Esophagus muscularis mucosa (tissue), 4 donors: ENCODE measurements around the gene OGFOD2. TPM values are rescaled to one million over a fixed set of nuclear protein-coding genes. Genes with fewer than 3 reads are reported as not detected.

Experiments used
- DNase-seq: peaks from one replicate; pipeline ENCODE4 v3.0.0-alpha.2; 2017; ENCODE audit errors: extremely low spot score
- H3K27ac ChIP-seq, 4 donors: fragments of 200-600 bp; sonication (generic); replicated peaks in 1 of 4; 1 replicate in 3 of 4; 2 replicates in 1 of 4; pipeline ENCODE4 v1.5.1; 2016 to 2019; ENCODE audit warnings: mild to moderate bottlenecking in 1 of 4
- H3K27me3 ChIP-seq, 4 donors: fragments of 200-600 bp; sonication (generic); one replicate each; pipeline versions ENCODE4 v1.5.1 to v1.6.0; 2016 to 2019
- H3K36me3 ChIP-seq, 4 donors: fragments of 200-600 bp; sonication (generic); one replicate each; pipeline ENCODE4 v1.5.1; 2016 to 2019
- H3K4me1 ChIP-seq, 4 donors: fragments of 200-600 bp; sonication (generic); one replicate each; pipeline ENCODE4 v1.5.1; 2016 to 2019
- H3K4me3 ChIP-seq, 4 donors: fragments of 200-600 bp; sonication (generic); 1 replicate in 2 of 4; 2 replicates in 2 of 4; pipeline ENCODE4 v1.5.1; 2016 to 2019; ENCODE audit warnings: mild to moderate bottlenecking in 4 of 4, moderate library complexity in 1 of 4
- H3K9me3 ChIP-seq, 4 donors: fragments of 200-600 bp; sonication (generic); 1 replicate in 3 of 4; 2 replicates in 1 of 4; pipeline ENCODE4 v1.5.1; 2016 to 2019
- CTCF ChIP-seq, 3 experiments: fragments of 200-600 bp in 2 of 3; fragments of 450-650 bp in 1 of 3; sonication (generic) in 2 of 3; IDR thresholded peaks; one replicate each; pipeline ENCODE4 v1.5.1; 2017 to 2019; ENCODE audit warnings: antibody characterized with exemption in 3 of 3, mild to moderate bottlenecking in 2 of 3, moderate library complexity in 1 of 3
- EP300 ChIP-seq: sonication (generic); formaldehyde crosslinking; IDR thresholded peaks from one replicate; pipeline ENCODE4 v1.6.1; 2017; ENCODE audit warnings: antibody characterized with exemption
- POLR2A ChIP-seq: fragments of 450-650 bp; IDR thresholded peaks from one replicate; pipeline ENCODE4 v1.6.1; 2017; ENCODE audit warnings: antibody characterized with exemption, moderate library complexity, mild to moderate bottlenecking, low read depth
- POLR2AphosphoS5 ChIP-seq, 2 donors: sonication (generic); formaldehyde crosslinking; IDR thresholded peaks; one replicate each; pipeline ENCODE4 v1.6.1; 2017; ENCODE audit warnings: antibody characterized with exemption in 2 of 2
- WGBS: methylation state at CpG from one replicate; pipeline ENCODE4 v1.1.5; 2018; 5-methylcytosine and 5-hydroxymethylcytosine counted together
- intact Hi-C: fragments of 100-400 bp; cut with DNase I; formaldehyde crosslinking; loops from one replicate; pipeline ENCODE4 v1.15.1; 2023
- total RNA-seq, 4 donors: library from RNA; depleted of rRNA; stranded (reverse); fragments of >200 nt; gene quantifications; one replicate each; pipeline versions ENCODE4 v1.1.0 to v1.2.1, GENCODE V29; 2016

The OGFOD2 gene
- total RNA-seq, 4 donors from 2014 or later = 5.6 to 15.3 (median 8.6) TPM

- no peak for TF ChIP-seq CTCF (IDR thresholded peaks at IDR 0.05)
- TF ChIP-seq POLR2AphosphoS5 (IDR thresholded peaks at IDR 0.05) = no peak
- TF ChIP-seq EP300 = no peak
- no peak for TF ChIP-seq POLR2A
- Histone ChIP-seq H3K9me3 (no peaks in the 10 kb centered on the region), H3K4me1 (peaks cover 16 to 23% (median 21%) of the 10 kb centered on the region in 4 donors), H3K36me3 (peaks cover 14 to 92% (median 73%) of the 10 kb centered on the region in 4 donors), H3K27me3 (no peaks in the 10 kb centered on the region), H3K27ac (no peak overlapping the region), H3K4me3 (no peak overlapping the region)
- no peak for DNase-seq
- 85% methylated on average over 14 of the region's 21 CpGs for WGBS
- intact Hi-C loops = no loop called here
Measured at GRCh38 chr12:122988612-122989212, 13.7 kb downstream of the OGFOD2 start.

DNA sequence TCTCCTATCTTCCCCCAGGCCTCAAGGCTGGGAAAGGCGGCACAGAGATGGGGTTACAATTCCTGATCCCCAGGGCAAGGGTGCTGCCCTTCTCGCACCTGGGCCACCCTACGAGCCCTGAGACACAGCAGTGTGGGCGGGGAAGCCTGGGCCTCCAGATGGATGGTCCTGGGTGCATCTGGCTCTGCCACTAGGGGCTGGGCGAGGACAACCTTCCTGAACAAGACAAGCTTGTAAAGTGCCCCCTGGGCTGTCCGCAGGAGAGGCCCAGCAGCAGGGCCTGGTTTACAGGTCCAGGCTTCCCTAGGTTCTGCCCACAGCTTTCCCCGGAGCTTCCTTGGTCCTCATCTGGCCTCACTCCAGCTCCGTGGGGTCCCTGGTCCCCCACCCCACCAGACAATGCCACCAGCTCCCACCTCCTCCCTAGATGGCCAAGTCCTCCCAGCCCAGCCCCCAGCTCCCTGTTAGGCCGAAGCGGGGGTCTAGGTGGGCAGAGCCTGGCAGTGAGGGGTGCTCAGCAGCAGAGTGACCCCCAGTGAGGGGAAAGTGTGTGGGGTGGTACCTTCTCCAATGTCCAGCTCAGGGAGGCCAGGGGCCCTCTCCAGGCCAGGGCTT, 14.3 kb downstream of the OGFOD2 start:
- H3K27ac ChIP-seq = no peak overlapping the region
- no peaks in the 10 kb centered on the region for H3K9me3 ChIP-seq
- 83% methylated on average over 8 of the region's 10 CpGs for WGBS
- H3K27me3 ChIP-seq = no peaks in the 10 kb centered on the region
- TF ChIP-seq POLR2A = no peak
- TF ChIP-seq EP300 = no peak
- TF ChIP-seq CTCF (IDR thresholded peaks at IDR 0.05) = no peak
- no peak for TF ChIP-seq POLR2AphosphoS5 (IDR thresholded peaks at IDR 0.05)
- peaks cover 14 to 97% (median 75%) of the 10 kb centered on the region in 4 donors for H3K36me3 ChIP-seq
- no peak overlapping the region for H3K4me3 ChIP-seq
- intact Hi-C loops = no loop called here
- no peak for DNase-seq
- peaks cover 10 to 17% (median 15%) of the 10 kb centered on the region in 4 donors for H3K4me1 ChIP-seq

DNA sequence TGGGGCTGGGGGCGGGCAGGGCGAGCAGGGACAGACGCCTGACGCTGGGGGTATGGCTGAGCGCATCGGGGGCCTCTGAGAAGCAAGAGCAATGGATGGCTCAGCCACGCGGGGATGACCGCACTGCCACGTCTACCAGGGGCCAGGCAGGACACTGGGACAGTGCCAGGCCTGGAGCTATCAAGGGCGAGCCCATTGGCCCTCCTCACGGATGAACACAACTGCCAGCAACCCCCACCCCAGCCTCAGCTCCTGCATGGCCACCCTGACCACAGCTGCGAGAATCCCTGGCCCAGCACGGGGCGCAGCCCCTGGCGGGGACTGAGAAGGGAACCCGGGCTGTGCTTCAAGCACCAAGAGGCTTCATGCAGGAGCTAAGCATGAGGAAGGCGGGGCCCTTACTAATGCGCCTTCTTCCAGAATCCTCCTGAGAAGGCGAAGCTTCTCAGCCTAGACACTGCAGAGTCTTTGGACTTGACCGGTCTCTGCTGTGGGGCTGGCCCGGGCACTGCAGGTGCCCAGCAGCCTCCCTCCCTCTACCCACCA, 14.9 kb downstream of the OGFOD2 start:
- no peak overlapping the region for H3K4me3 ChIP-seq
- no peak for TF ChIP-seq EP300
- no peak for TF ChIP-seq CTCF (IDR thresholded peaks at IDR 0.05)
- TF ChIP-seq POLR2A = no peak
- TF ChIP-seq POLR2AphosphoS5 (IDR thresholded peaks at IDR 0.05) = no peak
- peaks cover 14 to 97% (median 81%) of the 10 kb centered on the region in 4 donors for H3K36me3 ChIP-seq
- no peak for DNase-seq
- H3K4me1 ChIP-seq = peaks cover 4 to 12% (median 10%) of the 10 kb centered on the region in 4 donors
- no peaks in the 10 kb centered on the region for H3K27me3 ChIP-seq
- intact Hi-C loops = no loop called here
- H3K9me3 ChIP-seq = no peaks in the 10 kb centered on the region
- no peak overlapping the region for H3K27ac ChIP-seq
- 89% methylated on average over 21 of the region's 22 CpGs for WGBS

DNA sequence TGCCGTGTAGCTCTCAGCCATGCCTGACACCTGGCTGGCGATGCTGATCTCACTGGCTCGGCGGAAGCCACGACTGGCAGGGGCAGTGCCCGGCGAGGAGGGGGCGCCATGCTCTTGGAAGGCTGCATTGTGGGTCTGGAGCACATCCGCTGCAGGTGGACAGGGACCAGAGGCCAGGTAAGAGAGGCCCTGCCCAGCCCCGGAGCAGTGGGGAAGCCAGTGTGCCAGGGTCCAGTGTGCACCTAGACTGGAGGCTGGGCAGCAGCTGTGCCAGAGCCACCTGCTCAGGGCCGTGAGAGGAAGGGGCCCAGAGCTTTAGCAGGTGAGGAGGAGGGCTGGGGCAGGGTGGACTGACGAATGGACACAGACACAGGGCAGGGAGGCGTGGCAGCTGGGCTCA, 15.5 kb downstream of the OGFOD2 start:
- no peaks in the 10 kb centered on the region for H3K27me3 ChIP-seq
- no peak overlapping the region for H3K4me3 ChIP-seq
- 93% methylated on average over 7 of the region's 13 CpGs for WGBS
- H3K4me1 ChIP-seq = peaks cover 3 to 12% (median 9%) of the 10 kb centered on the region in 4 donors
- H3K9me3 ChIP-seq = no peaks in the 10 kb centered on the region
- no peak for DNase-seq
- no peak for TF ChIP-seq POLR2A
- no peak for TF ChIP-seq CTCF (IDR thresholded peaks at IDR 0.05)
- TF ChIP-seq EP300 = no peak
- no peak for TF ChIP-seq POLR2AphosphoS5 (IDR thresholded peaks at IDR 0.05)
- intact Hi-C loops = no loop called here
- no peak overlapping the region for H3K27ac ChIP-seq
- H3K36me3 ChIP-seq = peaks cover 14 to 96% (median 85%) of the 10 kb centered on the region in 4 donors
